ENCODE data around the gene FOXP2. TPM values are rescaled to one million over a fixed set of nuclear protein-coding genes. Genes with fewer than 3 reads are reported as not detected.
"Not testable (repeated sequence)": the region's sequence is repeated elsewhere in the genome, so short reads cannot be mapped to it uniquely, and the experiment has no call there.

Gene FOXP2
- total RNA-seq, 2 experiments from 2014 or later = not detected

DNA sequence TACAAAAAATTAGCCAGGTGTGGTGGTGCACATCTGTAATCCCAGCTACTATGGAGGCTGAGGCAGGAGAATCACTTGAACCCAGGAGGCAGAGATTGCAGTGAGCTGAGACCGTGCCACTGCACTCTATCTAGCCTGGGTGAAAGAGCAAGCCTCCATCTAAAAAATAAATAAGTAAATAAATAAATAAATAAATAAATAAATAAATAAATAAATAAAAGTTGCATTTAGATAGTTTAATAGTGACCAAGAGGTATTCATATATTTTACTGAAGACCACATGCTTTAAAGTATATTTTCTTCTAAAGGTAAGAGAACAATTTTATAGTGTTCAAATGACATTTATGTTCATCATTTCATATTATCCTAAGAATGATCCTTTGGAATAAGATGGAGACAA, 82.9 kb downstream of the FOXP2 start:
- H3K9me3 Mint-ChIP-seq, H3K27ac Mint-ChIP-seq: not testable (repeated sequence)

GRCh38 chr7:114502454-114503254, 88.0 kb downstream of the FOXP2 start:
- Mint-ChIP-seq H3K27ac (no peak overlapping the region), H3K9me3 (no peaks in the 10 kb centered on the region), H3K36me3 (no peaks in the 10 kb centered on the region), H3K27me3 (no peaks in the 10 kb centered on the region), H3K4me3 (no peak overlapping the region), H3K4me1 (no peaks in the 10 kb centered on the region)
- ATAC-seq (ENCODE audit: low read depth) (no peak), DNase-seq (no peak)
- POLR2A ChIA-PET = no interaction called here

More for the DNA sequence above, 82.9 kb downstream of the FOXP2 start:
- H3K27me3 Mint-ChIP-seq; DNase-seq; H3K4me3 Mint-ChIP-seq; POLR2A ChIA-PET; ATAC-seq (ENCODE audit: low read depth); H3K4me1 Mint-ChIP-seq; H3K36me3 Mint-ChIP-seq: not testable (repeated sequence)

DNA sequence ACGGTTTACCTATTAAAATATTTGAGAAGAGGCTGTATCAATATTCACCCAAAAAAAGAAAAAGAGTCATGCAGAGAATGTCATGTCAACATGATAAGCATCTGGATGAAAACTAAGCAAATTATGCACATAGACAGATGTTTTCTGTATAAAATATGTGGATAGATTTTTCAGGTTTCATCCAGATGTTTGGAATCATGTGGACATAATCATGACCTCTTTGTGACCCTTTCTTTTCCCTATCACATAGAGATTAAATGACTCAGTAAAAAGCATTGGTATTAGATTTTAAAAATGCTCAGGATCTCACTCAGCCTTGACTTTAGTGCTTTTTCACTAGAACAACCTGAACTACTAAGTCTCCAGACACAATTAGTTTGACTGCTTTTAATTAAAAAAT, 90.0 kb downstream of the FOXP2 start:
- POLR2A ChIA-PET = no interaction called here
- no peaks in the 10 kb centered on the region for H3K36me3 Mint-ChIP-seq
- H3K9me3 Mint-ChIP-seq = no peaks in the 10 kb centered on the region
- no peaks in the 10 kb centered on the region for H3K27me3 Mint-ChIP-seq
- H3K4me1 Mint-ChIP-seq = no peaks in the 10 kb centered on the region
- DNase-seq = no peak
- no peak overlapping the region for H3K27ac Mint-ChIP-seq
- ATAC-seq (ENCODE audit: low read depth) = no peak
- no peak overlapping the region for H3K4me3 Mint-ChIP-seq

- POLR2A ChIA-PET = no interaction called here
- no peaks in the 10 kb centered on the region for H3K27me3 Mint-ChIP-seq
- no peaks in the 10 kb centered on the region for H3K36me3 Mint-ChIP-seq
- DNase-seq (no peak), ATAC-seq (ENCODE audit: low read depth) (no peak)
- no peak overlapping the region for H3K4me3 Mint-ChIP-seq
- peaks cover 1% of the 10 kb centered on the region for H3K9me3 Mint-ChIP-seq
- H3K4me1 Mint-ChIP-seq = no peaks in the 10 kb centered on the region
- H3K27ac Mint-ChIP-seq = no peak overlapping the region
These were observed 92.8 kb downstream of the FOXP2 start for GRCh38 chr7:114507381-114507780.

DNA sequence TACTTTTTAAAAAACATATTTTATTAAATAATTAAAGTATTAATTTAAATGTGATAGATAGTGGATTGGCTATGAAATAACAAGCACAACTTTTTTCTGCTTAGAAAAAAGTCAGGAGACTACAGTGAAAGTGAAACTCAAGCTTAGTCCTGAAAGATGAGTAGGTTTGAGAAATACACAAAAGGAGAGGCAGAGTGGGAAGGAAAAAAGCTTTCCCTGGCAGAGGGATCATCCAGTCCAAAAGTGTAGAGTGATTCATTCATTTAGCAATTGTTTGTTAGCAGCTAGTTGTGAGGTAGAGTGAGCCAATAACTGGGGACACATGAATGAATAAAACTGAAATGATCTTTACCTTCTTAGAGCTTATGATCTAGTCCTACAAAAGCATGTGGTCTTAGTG, 93.5 kb downstream of the FOXP2 start:
- ATAC-seq (ENCODE audit: low read depth) (no peak), DNase-seq (no peak)
- Mint-ChIP-seq H3K9me3 (peaks cover 1% of the 10 kb centered on the region), H3K36me3 (no peaks in the 10 kb centered on the region), H3K27ac (no peak overlapping the region), H3K27me3 (no peaks in the 10 kb centered on the region), H3K4me1 (no peaks in the 10 kb centered on the region), H3K4me3 (no peak overlapping the region)
- POLR2A ChIA-PET = no interaction called here

- H3K27me3 Mint-ChIP-seq; POLR2A ChIA-PET; H3K4me3 Mint-ChIP-seq; DNase-seq; H3K9me3 Mint-ChIP-seq; H3K27ac Mint-ChIP-seq; H3K4me1 Mint-ChIP-seq; H3K36me3 Mint-ChIP-seq; ATAC-seq (ENCODE audit: low read depth): not testable (repeated sequence)
These were observed 96.2 kb downstream of the FOXP2 start for GRCh38 chr7:114510824-114511223.

GRCh38 chr7:114519240-114519639, 104.6 kb downstream of the FOXP2 start:
- no peaks in the 10 kb centered on the region for H3K4me1 Mint-ChIP-seq
- H3K27ac Mint-ChIP-seq = no peak overlapping the region
- H3K27me3 Mint-ChIP-seq = no peaks in the 10 kb centered on the region
- H3K9me3 Mint-ChIP-seq = no peaks in the 10 kb centered on the region
- H3K36me3 Mint-ChIP-seq = no peaks in the 10 kb centered on the region
- POLR2A ChIA-PET = no interaction called here
- H3K4me3 Mint-ChIP-seq = no peak overlapping the region
- no peak for DNase-seq
- ATAC-seq (ENCODE audit: low read depth) = no peak

DNA sequence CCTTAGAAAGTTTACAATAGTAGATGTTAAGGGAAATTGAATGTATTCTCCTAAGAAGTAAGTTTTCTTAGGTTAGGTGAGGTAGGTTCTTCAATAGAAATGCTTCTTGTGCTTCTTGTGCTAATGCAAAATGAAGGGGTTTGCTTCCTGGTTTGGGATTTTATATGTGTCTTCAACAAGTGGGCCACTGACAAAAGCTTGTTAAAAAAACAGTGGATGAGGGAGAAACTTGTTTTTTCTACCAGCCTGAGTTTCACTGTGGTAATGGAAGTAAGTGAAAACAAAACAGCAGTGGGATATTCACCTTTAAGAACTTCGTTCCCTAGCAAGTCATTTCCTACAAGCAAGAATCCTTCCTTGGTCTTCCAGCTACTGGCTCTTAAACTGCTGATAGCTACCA, 107.5 kb downstream of the FOXP2 start:
- Mint-ChIP-seq H3K27me3 (no peaks in the 10 kb centered on the region), H3K9me3 (no peaks in the 10 kb centered on the region), H3K36me3 (no peaks in the 10 kb centered on the region), H3K4me3 (no peak overlapping the region), H3K27ac (no peak overlapping the region), H3K4me1 (no peaks in the 10 kb centered on the region)
- ATAC-seq (ENCODE audit: low read depth) (no peak), DNase-seq (no peak)
- POLR2A ChIA-PET = no interaction called here

DNA sequence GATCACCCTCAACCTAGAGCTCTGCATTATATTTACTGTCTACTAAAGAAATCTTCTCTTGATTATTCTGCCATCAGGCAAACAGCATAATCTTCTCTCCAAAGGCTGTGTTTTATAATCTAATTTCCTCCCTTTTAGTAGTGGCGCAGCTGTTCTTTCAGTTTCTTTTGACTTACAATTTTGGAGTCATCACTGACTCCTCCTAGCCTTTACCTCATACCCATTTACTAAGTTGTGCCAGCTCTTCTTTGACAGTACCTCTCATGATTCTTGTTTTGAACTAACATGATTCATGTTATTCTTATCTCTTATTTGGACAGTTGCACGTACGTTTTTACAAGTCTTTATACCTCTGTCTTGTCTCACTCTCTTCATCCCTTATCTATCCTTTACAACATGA, 113.0 kb downstream of the FOXP2 start:
- no peaks in the 10 kb centered on the region for H3K9me3 Mint-ChIP-seq
- no peaks in the 10 kb centered on the region for H3K4me1 Mint-ChIP-seq
- POLR2A ChIA-PET = no interaction called here
- no peak overlapping the region for H3K27ac Mint-ChIP-seq
- ATAC-seq (ENCODE audit: low read depth) (no peak), DNase-seq (no peak)
- no peaks in the 10 kb centered on the region for H3K36me3 Mint-ChIP-seq
- no peak overlapping the region for H3K4me3 Mint-ChIP-seq
- H3K27me3 Mint-ChIP-seq = no peaks in the 10 kb centered on the region

DNA sequence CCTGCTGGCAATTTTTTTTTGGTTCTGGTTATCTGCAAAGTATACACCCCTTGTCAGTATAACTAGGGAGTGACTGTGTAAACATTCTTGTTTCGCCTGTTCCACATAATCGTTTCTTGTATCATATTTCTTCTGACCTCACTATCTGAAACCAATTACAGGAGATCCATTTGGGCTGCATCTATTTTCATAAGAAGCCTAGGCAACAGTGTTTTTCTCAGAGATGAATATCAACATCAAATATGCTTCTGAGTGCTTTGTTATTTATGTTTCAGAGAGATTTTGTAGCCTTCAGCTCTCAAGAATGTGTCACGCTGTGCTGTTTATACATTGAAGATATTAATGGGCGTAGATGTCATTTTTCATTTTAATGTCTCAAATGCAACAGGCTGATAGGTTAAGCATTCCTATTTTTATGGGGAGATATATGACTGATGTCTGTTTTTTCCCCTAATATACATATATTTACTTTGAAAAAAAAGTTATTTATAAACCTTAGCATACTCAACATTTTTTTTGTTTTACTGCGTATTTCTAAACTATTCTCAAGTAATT, 115.5 kb downstream of the FOXP2 start:
- H3K27ac Mint-ChIP-seq = no peak overlapping the region
- ATAC-seq (ENCODE audit: low read depth) (no peak), DNase-seq (no peak)
- H3K4me3 Mint-ChIP-seq = no peak overlapping the region
- POLR2A ChIA-PET = no interaction called here
- H3K36me3 Mint-ChIP-seq = no peaks in the 10 kb centered on the region
- H3K4me1 Mint-ChIP-seq = no peaks in the 10 kb centered on the region
- H3K27me3 Mint-ChIP-seq = no peaks in the 10 kb centered on the region
- no peaks in the 10 kb centered on the region for H3K9me3 Mint-ChIP-seq

DNA sequence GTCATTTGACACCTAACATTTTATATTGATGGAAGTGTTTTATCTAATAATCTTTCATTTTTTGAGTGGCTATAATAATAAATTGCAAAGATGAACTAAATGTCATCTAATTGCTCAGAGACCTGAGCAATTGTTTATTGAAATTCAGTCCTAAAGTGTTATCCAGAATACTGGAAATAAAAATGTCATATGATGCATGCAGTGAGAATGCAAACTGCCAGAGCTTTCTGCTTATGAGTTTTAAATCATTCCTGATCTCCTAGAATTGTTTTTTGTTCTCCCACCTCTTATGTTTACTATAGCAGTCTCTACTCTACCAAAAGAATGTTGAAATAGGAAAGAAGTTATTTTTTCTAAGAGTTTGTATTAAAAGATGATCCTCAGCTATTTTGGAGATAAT, 116.7 kb downstream of the FOXP2 start:
- no peaks in the 10 kb centered on the region for H3K9me3 Mint-ChIP-seq
- no peaks in the 10 kb centered on the region for H3K27me3 Mint-ChIP-seq
- ATAC-seq (ENCODE audit: low read depth) = no peak
- POLR2A ChIA-PET = no interaction called here
- no peak overlapping the region for H3K27ac Mint-ChIP-seq
- H3K4me1 Mint-ChIP-seq = no peaks in the 10 kb centered on the region
- DNase-seq = no peak
- no peak overlapping the region for H3K4me3 Mint-ChIP-seq
- H3K36me3 Mint-ChIP-seq = no peaks in the 10 kb centered on the region

DNA sequence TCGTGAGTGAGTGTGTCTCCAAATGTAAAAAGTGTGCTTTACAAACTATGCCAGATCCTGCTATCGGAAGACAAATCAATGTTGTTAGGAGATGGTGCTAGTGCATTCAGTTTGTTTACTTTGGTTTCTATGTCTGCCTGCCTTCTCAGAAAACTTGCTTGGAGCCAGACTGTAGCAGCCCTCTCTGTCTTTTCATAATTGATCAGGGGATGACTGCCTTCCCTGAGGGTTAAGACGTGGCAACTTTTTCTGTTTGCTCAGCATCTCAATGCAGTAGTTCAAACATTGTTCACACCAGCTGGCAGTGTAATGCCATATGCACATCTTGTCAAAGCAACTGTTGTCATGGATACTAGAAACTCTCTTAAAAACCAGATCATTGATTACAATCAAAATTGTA, 118.5 kb downstream of the FOXP2 start:
- H3K4me3 Mint-ChIP-seq = no peak overlapping the region
- H3K4me1 Mint-ChIP-seq = no peaks in the 10 kb centered on the region
- DNase-seq = no peak
- no peaks in the 10 kb centered on the region for H3K27me3 Mint-ChIP-seq
- no peak overlapping the region for H3K27ac Mint-ChIP-seq
- POLR2A ChIA-PET = no interaction called here
- no peaks in the 10 kb centered on the region for H3K36me3 Mint-ChIP-seq
- no peaks in the 10 kb centered on the region for H3K9me3 Mint-ChIP-seq
- ATAC-seq (ENCODE audit: low read depth) = no peak

GRCh38 chr7:114534953-114535352, 120.3 kb downstream of the FOXP2 start:
- Mint-ChIP-seq H3K4me1 (no peaks in the 10 kb centered on the region), H3K27me3 (no peaks in the 10 kb centered on the region), H3K4me3 (no peak overlapping the region), H3K36me3 (no peaks in the 10 kb centered on the region), H3K9me3 (no peaks in the 10 kb centered on the region), H3K27ac (no peak overlapping the region)
- ATAC-seq (ENCODE audit: low read depth) (no peak), DNase-seq (no peak)
- POLR2A ChIA-PET = no interaction called here

- POLR2A ChIA-PET = no interaction called here
- Mint-ChIP-seq H3K9me3 (no peaks in the 10 kb centered on the region), H3K36me3 (no peaks in the 10 kb centered on the region), H3K27ac (no peak overlapping the region), H3K4me1 (no peaks in the 10 kb centered on the region), H3K27me3 (no peaks in the 10 kb centered on the region), H3K4me3 (no peak overlapping the region)
- DNase-seq = no peak
- ATAC-seq (ENCODE audit: low read depth) = no peak
These were observed 125.0 kb downstream of the FOXP2 start for GRCh38 chr7:114539575-114539974.
